NB4 (cell line): ENCODE measurements around the gene ZNF598.

Source experiments
- MYC ChIP-seq: IDR thresholded peaks from 2 replicates; pipeline ENCODE4 v1.6.1; 2011; ENCODE audit warnings: low read depth, low read length
- TF ChIP-seq, protein P1 (sequence below): IDR thresholded peaks from one replicate; pipeline ENCODE4 v1.5.1; 2012; ENCODE audit warnings: low read depth, low read length

DNA sequence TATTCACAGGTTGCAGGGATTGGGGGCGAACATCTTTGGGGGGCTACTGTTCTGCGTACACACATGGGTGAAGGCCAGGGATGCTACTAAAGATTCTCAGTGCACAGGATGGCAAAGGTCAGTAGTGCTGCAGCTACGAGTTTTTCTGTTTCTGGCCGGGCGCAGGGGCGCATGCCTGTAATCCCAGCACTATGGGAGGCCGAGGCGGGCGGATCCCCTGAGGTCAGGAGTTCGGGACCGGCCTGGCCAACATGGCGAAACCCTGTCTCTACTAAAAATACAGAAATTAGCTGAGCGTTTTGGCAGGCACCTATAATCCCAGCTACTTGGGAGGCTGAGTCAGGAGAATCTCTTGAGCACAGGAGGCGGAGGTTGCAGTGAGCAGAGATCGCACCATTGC is 3.9 kb upstream of the ZNF598 start:
- TF ChIP-seq, protein P1, sequence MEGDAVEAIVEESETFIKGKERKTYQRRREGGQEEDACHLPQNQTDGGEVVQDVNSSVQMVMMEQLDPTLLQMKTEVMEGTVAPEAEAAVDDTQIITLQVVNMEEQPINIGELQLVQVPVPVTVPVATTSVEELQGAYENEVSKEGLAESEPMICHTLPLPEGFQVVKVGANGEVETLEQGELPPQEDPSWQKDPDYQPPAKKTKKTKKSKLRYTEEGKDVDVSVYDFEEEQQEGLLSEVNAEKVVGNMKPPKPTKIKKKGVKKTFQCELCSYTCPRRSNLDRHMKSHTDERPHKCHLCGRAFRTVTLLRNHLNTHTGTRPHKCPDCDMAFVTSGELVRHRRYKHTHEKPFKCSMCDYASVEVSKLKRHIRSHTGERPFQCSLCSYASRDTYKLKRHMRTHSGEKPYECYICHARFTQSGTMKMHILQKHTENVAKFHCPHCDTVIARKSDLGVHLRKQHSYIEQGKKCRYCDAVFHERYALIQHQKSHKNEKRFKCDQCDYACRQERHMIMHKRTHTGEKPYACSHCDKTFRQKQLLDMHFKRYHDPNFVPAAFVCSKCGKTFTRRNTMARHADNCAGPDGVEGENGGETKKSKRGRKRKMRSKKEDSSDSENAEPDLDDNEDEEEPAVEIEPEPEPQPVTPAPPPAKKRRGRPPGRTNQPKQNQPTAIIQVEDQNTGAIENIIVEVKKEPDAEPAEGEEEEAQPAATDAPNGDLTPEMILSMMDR: no peak
- no peak for TF ChIP-seq MYC
